GM19463 (cell line): ENCODE results near the gene CRACR2A.

ENCODE experiments used
- ATAC-seq: cut with Tn5 transposase; IDR thresholded peaks from one replicate; pipeline ENCODE4 v1.9.1; 2021; ENCODE audit warnings: mild to moderate bottlenecking, moderate library complexity; ENCODE audit not compliant: unreplicated experiment

Gene CRACR2A

DNA sequence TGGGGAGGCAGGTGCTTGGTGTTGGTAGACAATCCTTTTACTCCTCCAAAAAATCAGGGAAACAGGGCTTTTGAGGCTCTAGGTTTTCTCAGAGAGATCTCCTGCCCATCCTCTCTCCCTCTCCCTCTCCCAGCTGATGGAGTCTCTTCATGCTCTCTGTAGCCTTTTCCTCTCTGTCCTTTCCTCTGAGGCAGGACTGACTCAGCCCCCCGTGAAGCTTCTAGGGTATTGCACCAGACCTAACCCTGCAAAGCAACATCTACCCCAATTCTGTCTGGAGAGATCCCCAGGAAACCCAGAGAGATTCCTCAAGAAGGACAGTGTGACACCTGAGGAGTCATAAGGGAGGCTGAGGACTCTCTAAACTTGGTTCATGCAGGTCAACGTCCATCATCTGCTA is 66.4 kb downstream of the CRACR2A start:
- ATAC-seq, result no peak

DNA sequence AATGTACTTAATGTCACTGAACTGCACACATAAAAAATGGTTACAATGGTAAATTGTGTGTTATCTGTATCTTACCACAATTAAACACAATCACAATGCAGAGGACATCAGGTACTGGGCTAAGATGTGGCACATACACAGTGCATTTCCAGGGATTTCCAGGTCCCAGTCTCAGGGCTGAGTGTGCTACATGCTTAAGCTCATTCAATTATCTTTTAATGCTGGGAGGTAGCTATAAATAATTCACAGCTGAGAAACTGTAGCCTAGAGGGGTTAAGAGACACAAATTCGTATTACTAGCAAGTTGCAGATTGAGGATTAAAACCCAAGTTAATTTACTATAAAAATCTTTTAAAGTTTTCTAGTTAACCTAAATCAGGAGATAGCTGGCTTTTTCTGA is 67.1 kb downstream of the CRACR2A start:
- no peak for ATAC-seq

DNA sequence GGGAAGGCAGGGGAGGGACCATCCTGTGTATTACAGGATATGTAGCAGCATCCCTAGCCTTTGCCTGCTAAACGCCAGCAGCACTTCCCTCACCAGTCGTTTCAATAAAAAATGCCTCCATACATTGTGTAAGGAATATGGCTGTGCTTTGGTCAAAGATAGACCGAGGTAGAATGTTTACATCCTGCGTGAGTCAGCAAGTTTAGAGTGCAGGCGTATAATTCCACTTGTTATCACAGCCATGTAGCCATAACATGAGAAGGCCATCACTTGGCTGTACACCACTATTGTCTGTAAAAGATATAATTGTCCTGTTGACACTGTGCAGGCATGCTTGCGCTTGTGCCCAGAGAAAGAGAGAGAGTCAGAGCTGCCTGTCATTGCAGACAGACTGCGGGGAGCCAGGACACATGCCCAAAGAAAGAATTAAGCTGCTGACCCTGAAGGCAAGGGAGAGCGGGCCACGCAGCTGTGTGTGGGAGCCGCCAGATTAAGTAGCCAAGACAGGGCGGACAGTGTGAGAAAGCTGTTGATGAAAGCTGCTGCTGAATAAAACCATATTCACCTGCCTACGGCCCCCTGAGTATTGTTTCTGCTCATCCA is 68.4 kb downstream of the CRACR2A start:
- no peak for ATAC-seq

DNA sequence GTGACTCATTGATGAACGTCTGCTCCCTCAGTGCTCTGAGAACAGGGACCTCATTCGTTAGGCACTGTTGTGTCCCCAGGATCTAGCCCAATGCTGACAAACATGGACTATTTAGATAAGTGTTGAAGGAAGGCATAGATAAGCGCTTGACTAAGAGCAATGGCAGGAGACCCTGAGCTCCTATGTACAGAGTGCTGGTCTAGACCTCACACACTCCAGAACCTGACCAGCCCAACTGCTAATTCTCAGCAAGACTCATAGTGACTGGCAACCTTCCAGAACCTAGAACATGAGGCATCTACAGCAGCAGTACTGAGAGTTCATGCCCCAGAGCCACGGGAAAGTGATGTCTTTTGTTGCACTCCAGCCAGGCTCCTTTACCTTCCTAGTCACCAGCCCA is 69.2 kb downstream of the CRACR2A start:
- ATAC-seq, result no peak

GRCh38 chr12:3681595-3682061 is 71.3 kb downstream of the CRACR2A start:
- no peak for ATAC-seq

GRCh38 chr12:3680919-3681594 is 71.9 kb downstream of the CRACR2A start:
- no peak for ATAC-seq

GRCh38 chr12:3679831-3680230 is 73.1 kb downstream of the CRACR2A start:
- ATAC-seq, result no peak

GRCh38 chr12:3677609-3678008 is 75.3 kb downstream of the CRACR2A start:
- no peak for ATAC-seq

GRCh38 chr12:3673981-3674708 is 78.8 kb downstream of the CRACR2A start:
- no peak for ATAC-seq

GRCh38 chr12:3672113-3672509 is 80.8 kb downstream of the CRACR2A start:
- no peak for ATAC-seq

- no peak for ATAC-seq
Measured at GRCh38 chr12:3671330-3672112, 81.4 kb downstream of the CRACR2A start.

DNA sequence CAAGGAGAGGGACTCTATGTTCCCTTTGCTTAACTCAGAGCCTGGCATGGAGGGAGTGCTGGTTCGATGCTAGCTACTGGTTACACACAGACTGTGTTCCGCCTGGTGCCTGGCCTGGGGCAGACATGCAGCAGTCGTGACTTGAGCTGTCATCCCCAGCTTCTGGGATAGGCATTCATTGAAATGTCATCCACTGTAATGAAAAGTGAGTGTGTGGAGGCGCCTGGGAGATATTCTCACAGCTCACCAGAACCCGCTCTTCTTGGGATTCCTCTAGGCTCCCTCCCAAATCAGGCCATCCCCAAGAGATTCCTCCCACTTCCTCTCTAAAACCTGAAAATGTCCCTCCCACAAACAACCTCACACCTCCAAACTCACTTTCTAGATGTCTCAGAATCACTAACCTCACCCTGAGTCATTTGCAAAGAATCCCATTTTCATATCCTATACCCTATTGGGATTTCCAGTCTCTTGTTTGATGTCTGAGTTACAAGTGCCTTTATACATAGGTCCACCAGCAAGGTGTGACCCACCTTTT is 82.8 kb downstream of the CRACR2A start:
- ATAC-seq, result no peak

GRCh38 chr12:3669594-3669993 is 83.3 kb downstream of the CRACR2A start:
- ATAC-seq, result no peak

DNA sequence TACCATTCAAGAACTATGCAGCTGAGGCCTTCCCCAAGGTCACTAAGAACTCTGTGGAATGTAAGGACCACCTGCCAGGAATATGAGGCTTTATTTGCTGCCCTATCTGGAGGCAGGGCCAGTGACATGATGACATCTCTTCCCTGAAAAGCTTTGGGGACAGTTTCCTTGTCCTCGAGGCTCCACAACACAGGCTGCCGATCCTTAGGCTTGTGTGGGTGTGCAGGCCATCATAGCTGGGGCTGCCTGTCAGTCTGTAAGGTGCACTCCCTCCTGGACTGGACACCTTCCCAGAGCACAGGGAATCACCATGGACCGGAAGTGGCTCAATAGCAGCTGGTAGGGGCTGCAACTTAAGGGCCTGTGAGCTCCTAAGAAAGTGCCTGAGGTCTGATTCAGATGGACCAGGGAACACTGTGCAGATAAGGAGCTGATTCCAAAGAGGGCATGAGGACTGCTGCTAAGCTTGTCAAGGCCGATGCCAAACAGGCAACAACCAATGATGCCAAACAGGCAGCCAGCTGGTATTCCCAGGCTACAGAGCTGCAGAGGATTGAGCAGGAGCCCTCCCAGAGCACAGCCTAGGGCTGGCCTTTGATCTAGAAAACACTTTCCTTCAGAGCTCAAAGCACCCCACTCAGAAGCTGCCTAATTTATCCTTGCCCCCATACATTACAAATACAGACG is 84.3 kb downstream of the CRACR2A start:
- no peak for ATAC-seq

DNA sequence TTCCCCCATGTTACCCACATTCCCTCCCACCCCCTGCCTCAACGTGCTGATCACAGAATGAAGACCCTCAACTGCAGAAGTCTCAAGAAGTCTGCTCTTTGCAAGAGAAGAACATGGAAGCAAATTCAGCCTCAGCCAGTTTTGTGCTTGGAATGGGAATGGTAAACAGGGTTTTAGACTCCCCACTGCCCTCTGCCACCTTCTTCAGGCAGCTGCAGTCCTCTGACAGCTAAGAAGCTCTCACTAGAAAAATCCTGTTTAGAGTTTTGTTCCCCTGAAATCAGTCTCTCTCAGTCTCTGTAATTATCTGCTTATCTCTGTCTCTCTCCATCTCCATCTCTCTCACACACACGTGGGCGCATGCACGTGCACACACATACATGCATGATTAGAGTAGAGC is 85.4 kb downstream of the CRACR2A start:
- no peak for ATAC-seq

- ATAC-seq, result no peak
Measured at GRCh38 chr12:3666441-3666840, 86.5 kb downstream of the CRACR2A start.

DNA sequence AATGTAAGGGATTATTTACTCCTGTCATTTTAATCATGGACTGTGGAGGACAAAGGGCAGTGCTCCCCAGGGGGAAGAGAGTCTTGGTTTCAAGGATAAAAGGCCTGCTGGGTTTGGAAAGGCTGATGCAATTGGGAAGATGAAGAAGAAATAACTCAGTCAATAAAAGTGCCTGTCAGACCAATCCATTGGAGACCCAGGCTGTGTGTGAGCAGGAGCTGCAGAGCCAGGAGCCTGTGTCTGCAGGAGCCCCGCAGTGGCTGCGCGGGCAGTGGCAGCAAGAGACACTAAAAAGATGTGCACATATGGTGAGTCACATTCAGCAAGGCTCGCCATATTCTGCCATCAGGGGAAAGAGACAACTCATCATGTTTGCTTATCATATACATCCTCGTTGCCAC is 90.4 kb downstream of the CRACR2A start:
- no peak for ATAC-seq

DNA sequence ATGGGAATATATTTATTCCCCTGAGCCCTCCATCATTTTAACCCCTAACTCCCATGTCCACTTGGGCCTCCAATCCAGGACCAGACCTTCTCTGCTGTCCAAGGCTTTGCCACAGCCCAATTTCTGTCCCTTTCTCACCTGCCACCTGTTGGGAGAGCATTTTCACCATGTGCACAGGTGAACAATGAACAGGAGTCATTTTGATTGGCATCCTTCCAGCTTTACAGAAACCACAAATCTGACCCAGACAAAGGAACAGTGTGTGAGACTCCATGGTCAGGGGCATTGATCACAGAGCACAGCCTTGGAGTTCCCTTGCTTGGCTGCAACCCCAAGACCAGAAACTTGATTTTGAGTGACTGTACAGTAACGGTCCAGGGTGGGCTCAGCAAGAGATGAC is 91.9 kb downstream of the CRACR2A start:
- no peak for ATAC-seq

GRCh38 chr12:3658327-3659163 is 94.4 kb downstream of the CRACR2A start:
- no peak for ATAC-seq
